GM23248 (cell line): ENCODE data around the gene GPR137B. TPM values are rescaled to one million over a fixed set of nuclear protein-coding genes. Genes with fewer than 3 reads are reported as not detected.
"Not testable (repeated sequence)": the region's sequence is repeated elsewhere in the genome, so short reads cannot be mapped to it uniquely, and the experiment has no call there.

Source experiments
- DNase-seq: peaks from one replicate; pipeline ENCODE4 v3.0.0-alpha.2; 2015
- H2AFZ ChIP-seq: fragments of 200-600 bp; sonication (generic); 2 replicates; pipeline ENCODE4 v1.6.1; 2016; ENCODE audit warnings: antibody characterized with exemption
- H3F3A ChIP-seq: fragments of 200-600 bp; sonication (generic); 2 replicates; pipeline ENCODE4 v1.6.1; 2016; ENCODE audit warnings: mild to moderate bottlenecking, antibody characterized with exemption, mixed run types; ENCODE audit not compliant: insufficient read depth
- H3K27ac ChIP-seq: fragments of 200-600 bp; sonication (generic); 2 replicates; pipeline ENCODE4 v1.5.1; 2016; ENCODE audit warnings: mild to moderate bottlenecking
- H3K27me3 ChIP-seq: fragments of 200-600 bp; sonication (generic); replicated peaks from 2 replicates; pipeline ENCODE4 v1.6.1; 2016; ENCODE audit warnings: mild to moderate bottlenecking; ENCODE audit not compliant: insufficient read depth
- H3K36me3 ChIP-seq: fragments of 200-600 bp; sonication (generic); 2 replicates; pipeline ENCODE4 v1.6.1; 2016; ENCODE audit warnings: low read depth, mild to moderate bottlenecking
- H3K4me1 ChIP-seq: fragments of 200-600 bp; sonication (generic); 2 replicates; pipeline ENCODE4 v1.6.1; 2016; ENCODE audit warnings: mild to moderate bottlenecking; ENCODE audit not compliant: insufficient read depth
- H3K4me2 ChIP-seq: fragments of 200-600 bp; sonication (generic); one replicate; pipeline ENCODE4 v1.6.1; 2016; ENCODE audit warnings: mild to moderate bottlenecking; ENCODE audit not compliant: unreplicated experiment
- H3K4me3 ChIP-seq: fragments of 200-600 bp; sonication (generic); 2 replicates; pipeline ENCODE4 v1.5.1; 2016; ENCODE audit warnings: mild to moderate bottlenecking
- H3K79me2 ChIP-seq: fragments of 200-600 bp; sonication (generic); 2 replicates; pipeline ENCODE4 v1.6.1; 2016; ENCODE audit warnings: mild to moderate bottlenecking; ENCODE audit not compliant: insufficient read depth
- H3K9ac ChIP-seq: fragments of 200-600 bp; sonication (generic); 2 replicates; pipeline ENCODE4 v1.6.1; 2016; ENCODE audit warnings: mild to moderate bottlenecking
- H3K9me2 ChIP-seq: fragments of 200-600 bp; sonication (generic); 2 replicates; pipeline ENCODE4 v1.6.1; 2016; ENCODE audit warnings: mixed run types, mild to moderate bottlenecking, moderate library complexity; ENCODE audit not compliant: insufficient read depth
- H3K9me3 ChIP-seq: fragments of 200-600 bp; sonication (generic); one replicate; pipeline ENCODE4 v1.6.1; 2017; ENCODE audit warnings: low read depth
- H4K20me1 ChIP-seq: fragments of 200-600 bp; sonication (generic); 2 replicates; pipeline ENCODE4 v1.6.0; 2016; ENCODE audit not compliant: insufficient read depth
- EZH2 ChIP-seq: fragments of 200-600 bp; sonication (generic); IDR thresholded peaks from 2 replicates; pipeline ENCODE4 v1.6.1; 2018; ENCODE audit warnings: antibody characterized with exemption, mild to moderate bottlenecking; ENCODE audit not compliant: insufficient read depth, poor library complexity, severe bottlenecking
- EZH2phosphoT487 ChIP-seq: fragments of 200-600 bp; sonication (generic); IDR thresholded peaks from 2 replicates; pipeline ENCODE4 v1.6.1; 2018; ENCODE audit warnings: antibody characterized with exemption, moderate library complexity, mild to moderate bottlenecking, low read depth; ENCODE audit not compliant: insufficient read depth
- WGBS, 2 experiments: methylation state at CpG; one replicate each; pipeline ENCODE4 v1.1.6; 2015 to 2017; ENCODE audit warnings: low lambda C conversion rate in 2 of 2, low coverage in 1 of 2; ENCODE audit errors: missing lambda C conversion rate in 2 of 2; 5-methylcytosine and 5-hydroxymethylcytosine counted together
- in situ Hi-C: fragments of 300-500 bp; cut with MboI; formaldehyde crosslinking; loops from 2 replicates; pipeline ENCODE4 v1.15.0; 2020
- polyA plus RNA-seq: library from polyadenylated mRNA; unstranded; fragments of >200 nt; fragmentation: Nextera tagmentation; extraction: Ambion mirVana; gene quantifications from 2 replicates; pipeline ENCODE4 v1.2.1, GENCODE V29; 2016
- total RNA-seq: library from RNA; depleted of rRNA; stranded (reverse); fragments of >200 nt; shearing (Covaris generic); gene quantifications from 2 replicates; pipeline ENCODE4 v1.2.3, GENCODE V29; 2014

Gene GPR137B
- total and polyA plus RNA-seq, 2 experiments from 2014 or later = 26.0 to 30.6 TPM

- peak; percentile 22 for DNase-seq
- H3K79me2 ChIP-seq = no peaks in the 10 kb centered on the region
- H3K4me2 ChIP-seq = peak overlapping the region; percentile 42
Measured at GRCh38 chr1:236181059-236181458, 38.7 kb downstream of the GPR137B start.

DNA sequence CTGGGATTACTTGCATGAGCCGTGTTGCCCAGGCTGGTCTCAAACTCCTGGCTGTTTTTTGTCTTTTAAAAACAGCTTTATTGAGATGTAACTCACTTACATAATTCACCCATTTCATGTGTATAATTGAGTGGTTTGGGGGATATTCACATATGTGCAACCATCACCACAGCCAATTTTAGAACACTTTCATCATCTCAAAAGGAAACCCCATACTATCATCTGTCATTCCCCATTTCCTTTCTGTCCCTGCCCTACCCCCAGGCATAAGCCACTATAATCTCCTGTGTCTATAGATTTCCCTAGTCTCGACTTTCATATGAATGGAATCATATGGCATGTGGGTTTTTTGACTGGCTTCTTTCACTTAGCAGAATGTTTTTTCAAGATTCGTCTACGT, 43.3 kb downstream of the GPR137B start:
- TF ChIP-seq EZH2phosphoT487 = no peak
- TF ChIP-seq EZH2 = no peak
- H3K4me1 ChIP-seq = peaks cover 7% of the 10 kb centered on the region
- no peak overlapping the region for H3K27ac ChIP-seq
- H3K4me3 ChIP-seq = no peak overlapping the region
- H3K9me2 ChIP-seq = no peaks in the 10 kb centered on the region
- no peak overlapping the region for H3K4me2 ChIP-seq
- H3K36me3 ChIP-seq = no peaks in the 10 kb centered on the region; the same call in 1 of the 2 replicates
- no peak overlapping the region for H3K9ac ChIP-seq
- no peaks in the 10 kb centered on the region for H3K79me2 ChIP-seq
- no peaks in the 10 kb centered on the region for H3K9me3 ChIP-seq
- 84 to 89% methylated on average over 4 of the region's 4 CpGs for WGBS, 2 experiments
- no peaks in the 10 kb centered on the region for H4K20me1 ChIP-seq
- in situ Hi-C loops = no loop called here
- DNase-seq = no peak
- no peak overlapping the region for H2AFZ ChIP-seq
- no peaks in the 10 kb centered on the region for H3F3A ChIP-seq
- no peaks in the 10 kb centered on the region for H3K27me3 ChIP-seq

More at GRCh38 chr1:236181059-236181458, 38.7 kb downstream of the GPR137B start:
- Histone ChIP-seq H3K27me3 (no peaks in the 10 kb centered on the region), H2AFZ (no peak overlapping the region), H3F3A (no peaks in the 10 kb centered on the region), H3K9ac (no peak overlapping the region), H4K20me1 (no peaks in the 10 kb centered on the region), H3K36me3 (no peaks in the 10 kb centered on the region; the same call in 1 of the 2 replicates), H3K4me1 (peaks cover 10% of the 10 kb centered on the region), H3K9me3 (no peaks in the 10 kb centered on the region), H3K4me3 (no peak overlapping the region), H3K9me2 (no peaks in the 10 kb centered on the region), H3K27ac (no peak overlapping the region)
- TF ChIP-seq EZH2phosphoT487 = no peak
- no peak for TF ChIP-seq EZH2
- WGBS, 2 experiments = 92 to 94% methylated on average over 3 of the region's 3 CpGs
- in situ Hi-C loops = no loop called here

DNA sequence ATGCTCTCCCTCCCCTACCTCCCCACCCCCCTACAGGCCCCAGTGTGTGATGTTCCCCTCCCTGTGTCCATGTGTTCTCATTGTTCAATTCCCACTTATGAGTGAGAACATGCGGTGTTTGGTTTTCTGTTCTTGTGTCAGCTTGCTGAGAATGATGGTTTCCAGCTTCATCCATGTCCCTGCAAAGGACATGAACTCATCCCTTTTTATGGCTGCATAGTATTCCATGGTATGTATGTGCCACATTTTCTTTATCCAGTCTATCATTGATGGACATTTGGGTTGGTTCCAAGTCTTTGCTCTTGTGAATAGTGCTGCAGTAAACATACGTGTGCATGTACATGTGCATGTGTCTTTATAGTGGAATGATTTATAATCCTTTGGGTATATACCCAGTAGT, 44.1 kb downstream of the GPR137B start:
- H3K9ac ChIP-seq, H4K20me1 ChIP-seq, H2AFZ ChIP-seq, H3K9me2 ChIP-seq, H3K36me3 ChIP-seq, H3K9me3 ChIP-seq, in situ Hi-C loops, H3K79me2 ChIP-seq, H3F3A ChIP-seq, H3K4me2 ChIP-seq, H3K4me3 ChIP-seq, H3K4me1 ChIP-seq, H3K27me3 ChIP-seq, DNase-seq, H3K27ac ChIP-seq: not testable (repeated sequence)
- 96 to 100% methylated on average over 2 of the region's 2 CpGs for WGBS, 2 experiments

GRCh38 chr1:236188084-236188483, 45.7 kb downstream of the GPR137B start:
- in situ Hi-C loops, H3K4me2 ChIP-seq, H3K9me2 ChIP-seq, H3K36me3 ChIP-seq, DNase-seq, H4K20me1 ChIP-seq, H3K27ac ChIP-seq, H2AFZ ChIP-seq, H3K9me3 ChIP-seq, H3K27me3 ChIP-seq, H3K4me3 ChIP-seq, H3F3A ChIP-seq, H3K79me2 ChIP-seq, H3K4me1 ChIP-seq, H3K9ac ChIP-seq: not testable (repeated sequence)
- 100% methylated on average over 1 of the region's 1 CpG for WGBS, 2 experiments

- TF ChIP-seq EZH2 (no peak), EZH2phosphoT487 (no peak)
- in situ Hi-C loops = no loop called here
- no peaks in the 10 kb centered on the region for H3F3A ChIP-seq
- H3K79me2 ChIP-seq = no peaks in the 10 kb centered on the region
- H2AFZ ChIP-seq = no peak overlapping the region
- H3K4me2 ChIP-seq = no peak overlapping the region
- no peaks in the 10 kb centered on the region for H4K20me1 ChIP-seq
- no peak overlapping the region for H3K27ac ChIP-seq
- no peaks in the 10 kb centered on the region for H3K9me2 ChIP-seq
- no peak for DNase-seq
- H3K4me1 ChIP-seq = no peaks in the 10 kb centered on the region
- H3K4me3 ChIP-seq = no peak overlapping the region
- H3K9me3 ChIP-seq = no peaks in the 10 kb centered on the region
- no peaks in the 10 kb centered on the region for H3K36me3 ChIP-seq
- H3K9ac ChIP-seq = no peak overlapping the region
- WGBS, 2 experiments = 51 to 71% methylated on average over 2 of the region's 2 CpGs
- H3K27me3 ChIP-seq = no peaks in the 10 kb centered on the region
Measured at GRCh38 chr1:236193184-236193583, 50.8 kb downstream of the GPR137B start.
